Thyroid gland (tissue), 4 donors: ENCODE results near the gene NRP2.

Source experiments
- POLR2A ChIP-seq, 2 donors: fragments of 450-650 bp; IDR thresholded peaks; one replicate each; pipeline ENCODE4 v1.6.1; 2017; ENCODE audit warnings: antibody characterized with exemption in 2 of 2, mild to moderate bottlenecking in 2 of 2, moderate library complexity in 1 of 2
- TF ChIP-seq, protein P1 (sequence below), 6 experiments: fragments of 200-600 bp in 3 of 6; fragments of 450-650 bp in 3 of 6; sonication (generic) in 3 of 6; IDR thresholded peaks; one replicate each; pipeline ENCODE4 v1.5.1; 2016 to 2019; ENCODE audit warnings: antibody characterized with exemption in 6 of 6, mild to moderate bottlenecking in 2 of 6, inconsistent platforms in 1 of 6, moderate library complexity in 1 of 6

DNA sequence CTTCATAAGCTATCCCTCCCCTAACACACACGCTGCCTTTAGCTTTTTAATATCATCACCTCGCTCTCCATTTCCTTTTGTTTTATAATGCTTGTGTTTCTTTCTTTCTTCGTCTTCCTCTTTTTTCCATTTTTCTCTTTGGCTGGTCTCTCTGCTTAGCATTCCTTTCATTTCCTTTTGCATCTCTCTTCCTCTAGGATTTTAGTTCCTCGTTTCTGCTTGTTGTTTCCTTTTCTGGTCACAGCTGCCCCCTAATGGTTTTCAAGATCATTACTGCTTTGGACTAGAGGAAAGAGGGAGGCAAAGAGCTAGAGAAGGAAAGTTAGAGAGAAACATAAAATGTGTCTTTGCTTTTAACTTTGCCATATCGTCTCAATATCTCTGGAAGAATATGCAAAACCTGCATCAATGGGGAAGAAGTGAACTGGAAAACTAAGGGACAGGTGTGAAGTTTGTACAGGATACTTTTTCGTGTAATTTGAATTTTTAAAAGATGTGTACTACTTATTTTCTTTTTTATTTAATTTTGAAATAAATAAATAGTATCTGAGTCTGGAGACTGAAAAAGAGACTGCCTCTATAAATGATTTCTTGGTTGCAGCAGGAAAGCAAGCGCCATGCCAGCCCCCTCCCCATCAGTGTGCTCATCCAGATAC lies 6.3 kb upstream of the NRP2 start:
- TF ChIP-seq POLR2A (IDR thresholded peaks at IDR 0.05) = no peak
- TF ChIP-seq, protein P1, sequence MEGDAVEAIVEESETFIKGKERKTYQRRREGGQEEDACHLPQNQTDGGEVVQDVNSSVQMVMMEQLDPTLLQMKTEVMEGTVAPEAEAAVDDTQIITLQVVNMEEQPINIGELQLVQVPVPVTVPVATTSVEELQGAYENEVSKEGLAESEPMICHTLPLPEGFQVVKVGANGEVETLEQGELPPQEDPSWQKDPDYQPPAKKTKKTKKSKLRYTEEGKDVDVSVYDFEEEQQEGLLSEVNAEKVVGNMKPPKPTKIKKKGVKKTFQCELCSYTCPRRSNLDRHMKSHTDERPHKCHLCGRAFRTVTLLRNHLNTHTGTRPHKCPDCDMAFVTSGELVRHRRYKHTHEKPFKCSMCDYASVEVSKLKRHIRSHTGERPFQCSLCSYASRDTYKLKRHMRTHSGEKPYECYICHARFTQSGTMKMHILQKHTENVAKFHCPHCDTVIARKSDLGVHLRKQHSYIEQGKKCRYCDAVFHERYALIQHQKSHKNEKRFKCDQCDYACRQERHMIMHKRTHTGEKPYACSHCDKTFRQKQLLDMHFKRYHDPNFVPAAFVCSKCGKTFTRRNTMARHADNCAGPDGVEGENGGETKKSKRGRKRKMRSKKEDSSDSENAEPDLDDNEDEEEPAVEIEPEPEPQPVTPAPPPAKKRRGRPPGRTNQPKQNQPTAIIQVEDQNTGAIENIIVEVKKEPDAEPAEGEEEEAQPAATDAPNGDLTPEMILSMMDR (IDR thresholded peaks at IDR 0.05) = peak; percentile 50 to 98 (median 80)
